HCT116 (cell line): ENCODE measurements around the gene FAR1. TPM values are rescaled to one million over a fixed set of nuclear protein-coding genes. Genes with fewer than 3 reads are reported as not detected.

Source experiments
- ATAC-seq: fragments of 200-7000 bp; cut with Tn5 transposase; 2 replicates; pipeline ENCODE4 v1.9.1; 2020; ENCODE audit warnings: mild to moderate bottlenecking, moderate library complexity
- BruUV-seq: library from RNA; stranded (reverse); fragments of 400-500 nt; replicated peaks from 2 replicates; lab custom pipeline; 2021; lab: Mats Ljungman, UMichigan
- CTCF ChIA-PET: fragments of 300-600 bp; sonication (Branson Sonifier 250); formaldehyde crosslinking; loops from one replicate; lab custom pipeline; 2021; ENCODE audit warnings: antibody characterized with exemption; lab: Charles Lee
- POLR2A ChIA-PET: fragments of 300-600, 350-600 bp; sonication (Branson Sonifier 250); formaldehyde crosslinking; loops from one replicate; lab custom pipeline; 2021; ENCODE audit warnings: antibody characterized with exemption; lab: Charles Lee
- RAD21 ChIA-PET, 2 experiments: fragments of 300-600 bp; sonication (Branson Sonifier 250); formaldehyde crosslinking; loops; one replicate each; lab custom pipeline; 2023; ENCODE audit warnings: low total read pairs in 2 of 2; ENCODE audit not compliant: uncharacterized antibody in 2 of 2, unreplicated experiment in 2 of 2, low non-redundant PET in 1 of 2; lab: Charles Lee
- DNase-seq: peaks from one replicate; pipeline ENCODE4 v3.0.0-alpha.2; 2010; ENCODE audit warnings: low read depth, low spot score
- H2AFZ ChIP-seq: fragments of 200-600 bp; shearing (Covaris generic), sonication (generic); 2 replicates; pipeline ENCODE4 v1.6.1; 2017; ENCODE audit warnings: low read depth, mixed run types, mixed read lengths, antibody characterized with exemption, low read length; ENCODE audit not compliant: poor library complexity, severe bottlenecking
- H3K27ac ChIP-seq: 2 replicates; pipeline ENCODE4 v1.5.1; 2012; ENCODE audit warnings: low read depth, low read length
- H3K27me3 ChIP-seq: fragments of 200-600 bp; sonication (generic); 2 replicates; pipeline ENCODE4 v1.6.1; 2016; ENCODE audit warnings: mixed run types, low read length, mixed read lengths; ENCODE audit not compliant: insufficient read depth
- H3K36me3 ChIP-seq, 2 experiments: fragments of 200-500 bp in 1 of 2; fragments of 200-600 bp in 1 of 2; sonication (Bioruptor generic) in 1 of 2; sonication (generic) in 1 of 2; 2 replicates each; pipeline versions ENCODE4 v1.5.1 to v1.6.1; 2014 to 2016; ENCODE audit warnings: low read length in 2 of 2, inconsistent platforms in 1 of 2, mixed read lengths in 1 of 2, mixed run types in 1 of 2; ENCODE audit not compliant: insufficient read depth in 2 of 2, control insufficient read depth in 1 of 2
- H3K4me1 ChIP-seq, 2 experiments: fragments of 200-600 bp in 1 of 2; sonication (generic) in 1 of 2; 2 replicates each; pipeline versions ENCODE4 v1.5.1 to v1.6.1; 2012 to 2017; ENCODE audit warnings: low read length in 2 of 2, inconsistent platforms in 1 of 2, mild to moderate bottlenecking in 1 of 2, mixed read lengths in 1 of 2, mixed run types in 1 of 2, moderate library complexity in 1 of 2; ENCODE audit not compliant: insufficient read depth in 2 of 2, control insufficient read depth in 1 of 2
- H3K4me2 ChIP-seq: fragments of 200-600 bp; sonication (generic); 2 replicates; pipeline ENCODE4 v1.6.1; 2017; ENCODE audit warnings: mixed run types, low read length, mixed read lengths
- H3K4me3 ChIP-seq, 2 experiments: fragments of 200-600 bp in 1 of 2; sonication (generic) in 1 of 2; replicated peaks in 1 of 2; 2 replicates each; pipeline ENCODE4 v1.5.1; 2011 to 2016; ENCODE audit warnings: low read length in 2 of 2, control low read depth in 1 of 2, low read depth in 1 of 2, mild to moderate bottlenecking in 1 of 2, mixed read lengths in 1 of 2, mixed run types in 1 of 2
- H3K79me2 ChIP-seq: fragments of 200-600 bp; sonication (generic); 2 replicates; pipeline ENCODE4 v1.6.1; 2017; ENCODE audit warnings: mild to moderate bottlenecking, mixed run types, low read length, moderate library complexity, mixed read lengths; ENCODE audit not compliant: insufficient read depth
- H3K9ac ChIP-seq: fragments of 200-600 bp; sonication (generic); 2 replicates; pipeline ENCODE4 v1.6.1; 2016; ENCODE audit warnings: low read length, mixed read lengths
- H3K9me2 ChIP-seq: fragments of 200-600 bp; sonication (generic), shearing (Covaris generic); 2 replicates; pipeline ENCODE4 v1.6.1; 2017; ENCODE audit warnings: mixed run types, mild to moderate bottlenecking, moderate library complexity; ENCODE audit not compliant: insufficient read depth
- H3K9me3 ChIP-seq, 2 experiments: fragments of 200-500 bp in 1 of 2; fragments of 200-600 bp in 1 of 2; sonication (Bioruptor generic) in 1 of 2; sonication (generic) in 1 of 2; 2 replicates each; pipeline ENCODE4 v1.6.1; 2014 to 2017; ENCODE audit warnings: low read length in 2 of 2, mixed read lengths in 2 of 2, inconsistent platforms in 1 of 2, low read depth in 1 of 2, mild to moderate bottlenecking in 1 of 2, mixed run types in 1 of 2, moderate library complexity in 1 of 2; ENCODE audit not compliant: control insufficient read depth in 1 of 2, insufficient read depth in 1 of 2
- H4K20me1 ChIP-seq: fragments of 200-600 bp; sonication (generic), shearing (Covaris generic); 2 replicates; pipeline ENCODE4 v1.6.1; 2017; ENCODE audit warnings: mixed run types, mild to moderate bottlenecking, moderate library complexity; ENCODE audit not compliant: insufficient read depth
- CBX3 ChIP-seq: IDR thresholded peaks from 2 replicates; pipeline ENCODE4 v1.6.1; 2012; ENCODE audit warnings: low read depth
- EGR1 ChIP-seq: IDR thresholded peaks from 2 replicates; pipeline ENCODE4 v1.6.1; 2012; ENCODE audit warnings: low read depth
- EZH2phosphoT487 ChIP-seq: fragments of 200-600 bp; IDR thresholded peaks from 2 replicates; pipeline ENCODE4 v1.6.1; 2018; ENCODE audit warnings: antibody characterized with exemption, borderline replicate concordance
- FOSL1 ChIP-seq: IDR thresholded peaks from 2 replicates; pipeline ENCODE4 v1.6.1; 2012; ENCODE audit warnings: low read depth
- JUND ChIP-seq: IDR thresholded peaks from 2 replicates; pipeline ENCODE4 v1.6.1; 2012
- POLR2A ChIP-seq: IDR thresholded peaks from 2 replicates; pipeline ENCODE4 v1.7.0; 2011; ENCODE audit warnings: borderline replicate concordance; ENCODE audit not compliant: insufficient read depth, insufficient read length; ENCODE audit errors: extremely low read depth
- POLR2AphosphoS5 ChIP-seq: IDR thresholded peaks from 2 replicates; pipeline ENCODE4 v1.6.1; 2011; ENCODE audit warnings: mild to moderate bottlenecking, low read depth, low read length, moderate library complexity
- RAD21 ChIP-seq: IDR thresholded peaks from 2 replicates; pipeline ENCODE4 v1.6.1; 2012; ENCODE audit warnings: low read depth, mild to moderate bottlenecking
- SIN3A ChIP-seq: IDR thresholded peaks from 2 replicates; pipeline ENCODE4 v1.6.1; 2012; ENCODE audit warnings: low read depth
- SP1 ChIP-seq: IDR thresholded peaks from 2 replicates; pipeline ENCODE4 v1.6.1; 2012; ENCODE audit warnings: low read depth
- TCF7L2 ChIP-seq: IDR thresholded peaks from 2 replicates; pipeline ENCODE4 v1.7.0; 2011; ENCODE audit warnings: borderline replicate concordance, inconsistent platforms; ENCODE audit not compliant: insufficient read depth, insufficient read length; ENCODE audit errors: extremely low read depth
- YY1 ChIP-seq: IDR thresholded peaks from 2 replicates; pipeline ENCODE4 v1.6.1; 2011; ENCODE audit warnings: low read length, low read depth, moderate library complexity, mild to moderate bottlenecking; ENCODE audit not compliant: insufficient replicate concordance; ENCODE audit errors: extremely low read depth
- ZBTB33 ChIP-seq: IDR thresholded peaks from 2 replicates; pipeline ENCODE4 v1.6.1; 2011; ENCODE audit warnings: mild to moderate bottlenecking, low read length, moderate library complexity; ENCODE audit not compliant: insufficient replicate concordance; ENCODE audit errors: extremely low read depth
- ZFX ChIP-seq: fragments of 450-650 bp; IDR thresholded peaks from 2 replicates; pipeline ENCODE4 v1.6.1; 2017
- intact Hi-C: fragments of 100-400 bp; cut with micrococcal nuclease; formaldehyde crosslinking; loops from 2 replicates; pipeline ENCODE4 v1.10.0; 2022
- total RNA-seq: library from RNA; stranded (reverse); gene quantifications from one replicate; pipeline ENCODE4 v1.2.1, GENCODE V29; 2021; ENCODE audit not compliant: unreplicated experiment
- TF ChIP-seq, protein P1 (sequence below): IDR thresholded peaks from 2 replicates; pipeline ENCODE4 v1.6.1; 2012
- TF ChIP-seq, protein P2 (sequence below): IDR thresholded peaks from 2 replicates; pipeline ENCODE4 v1.6.1; 2012
- TF ChIP-seq, protein P3 (sequence below): IDR thresholded peaks from 2 replicates; pipeline ENCODE4 v1.6.1; 2012; ENCODE audit warnings: low read depth
- TF ChIP-seq, protein P4 (sequence below), 3 experiments: fragments of 200-600 bp in 1 of 3; sonication (generic) in 1 of 3; IDR thresholded peaks in 2 of 3; conservative IDR thresholded peaks in 1 of 3; 2 replicates each; pipeline ENCODE4 v1.5.1; 2012 to 2017; ENCODE audit warnings: low read depth in 2 of 3, low read length in 2 of 3, antibody characterized with exemption in 1 of 3, borderline replicate concordance in 1 of 3, control low read depth in 1 of 3, mild to moderate bottlenecking in 1 of 3, mixed read lengths in 1 of 3, mixed run types in 1 of 3, moderate library complexity in 1 of 3; ENCODE audit not compliant: insufficient read depth in 1 of 3

FAR1 gene
- total RNA-seq, 1 experiment from 2014 or later, result 74.3 TPM

DNA sequence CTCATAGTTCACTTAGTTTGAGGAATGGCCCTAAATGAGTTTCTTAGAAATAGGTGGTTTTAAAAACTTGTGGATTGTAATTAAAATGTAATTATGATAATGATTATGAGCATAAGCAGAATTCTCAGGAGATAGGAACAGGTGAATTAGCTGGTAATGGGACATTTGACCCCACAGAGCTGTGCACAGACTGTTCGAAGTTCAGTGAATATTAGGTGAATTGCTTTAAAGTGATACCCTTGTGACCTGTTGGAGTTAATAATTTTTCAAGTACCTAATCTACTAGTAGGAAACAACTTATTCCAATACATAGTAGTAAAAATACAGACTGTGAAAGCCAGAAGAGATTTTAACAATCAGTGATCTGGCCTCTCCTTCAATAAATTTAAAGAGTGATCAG is 8.1 kb downstream of the FAR1 start:
- Histone ChIP-seq H3K4me3 (no peak overlapping the region), H4K20me1 (peaks cover 26% of the 10 kb centered on the region; the same call in 1 of the 2 replicates), H2AFZ (no peak overlapping the region), H3K9ac (no peak overlapping the region), H3K4me1 (no peaks in the 10 kb centered on the region), H3K27ac (no peak overlapping the region), H3K79me2 (peaks cover 100% of the 10 kb centered on the region), H3K4me2 (no peak overlapping the region), H3K36me3 (no peaks in the 10 kb centered on the region), H3K9me3 (no peaks in the 10 kb centered on the region), H3K27me3 (no peaks in the 10 kb centered on the region), H3K9me2 (no peaks in the 10 kb centered on the region)
- ChIA-PET CTCF (no interaction called here), POLR2A (no interaction called here), RAD21 (interaction anchor here in 1 of 2 experiments (0.6 kb wide), 1 partner anchor 554 kb away, joined by 12 read pairs; no protein-coding TSS in a partner anchor)
- TF ChIP-seq, protein P1, sequence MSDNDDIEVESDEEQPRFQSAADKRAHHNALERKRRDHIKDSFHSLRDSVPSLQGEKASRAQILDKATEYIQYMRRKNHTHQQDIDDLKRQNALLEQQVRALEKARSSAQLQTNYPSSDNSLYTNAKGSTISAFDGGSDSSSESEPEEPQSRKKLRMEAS, result no peak
- TF ChIP-seq, protein P2, sequence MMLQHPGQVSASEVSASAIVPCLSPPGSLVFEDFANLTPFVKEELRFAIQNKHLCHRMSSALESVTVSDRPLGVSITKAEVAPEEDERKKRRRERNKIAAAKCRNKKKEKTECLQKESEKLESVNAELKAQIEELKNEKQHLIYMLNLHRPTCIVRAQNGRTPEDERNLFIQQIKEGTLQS, result no peak
- TF ChIP-seq POLR2A (no peak), ZBTB33 (no peak), CBX3 (no peak), ZFX (no peak), SIN3A (no peak), EGR1 (no peak), EZH2phosphoT487 (no peak), RAD21 (no peak), SP1 (no peak), YY1 (no peak), POLR2AphosphoS5 (no peak), JUND (no peak), FOSL1 (no peak), TCF7L2 (no peak)
- TF ChIP-seq, protein P3, sequence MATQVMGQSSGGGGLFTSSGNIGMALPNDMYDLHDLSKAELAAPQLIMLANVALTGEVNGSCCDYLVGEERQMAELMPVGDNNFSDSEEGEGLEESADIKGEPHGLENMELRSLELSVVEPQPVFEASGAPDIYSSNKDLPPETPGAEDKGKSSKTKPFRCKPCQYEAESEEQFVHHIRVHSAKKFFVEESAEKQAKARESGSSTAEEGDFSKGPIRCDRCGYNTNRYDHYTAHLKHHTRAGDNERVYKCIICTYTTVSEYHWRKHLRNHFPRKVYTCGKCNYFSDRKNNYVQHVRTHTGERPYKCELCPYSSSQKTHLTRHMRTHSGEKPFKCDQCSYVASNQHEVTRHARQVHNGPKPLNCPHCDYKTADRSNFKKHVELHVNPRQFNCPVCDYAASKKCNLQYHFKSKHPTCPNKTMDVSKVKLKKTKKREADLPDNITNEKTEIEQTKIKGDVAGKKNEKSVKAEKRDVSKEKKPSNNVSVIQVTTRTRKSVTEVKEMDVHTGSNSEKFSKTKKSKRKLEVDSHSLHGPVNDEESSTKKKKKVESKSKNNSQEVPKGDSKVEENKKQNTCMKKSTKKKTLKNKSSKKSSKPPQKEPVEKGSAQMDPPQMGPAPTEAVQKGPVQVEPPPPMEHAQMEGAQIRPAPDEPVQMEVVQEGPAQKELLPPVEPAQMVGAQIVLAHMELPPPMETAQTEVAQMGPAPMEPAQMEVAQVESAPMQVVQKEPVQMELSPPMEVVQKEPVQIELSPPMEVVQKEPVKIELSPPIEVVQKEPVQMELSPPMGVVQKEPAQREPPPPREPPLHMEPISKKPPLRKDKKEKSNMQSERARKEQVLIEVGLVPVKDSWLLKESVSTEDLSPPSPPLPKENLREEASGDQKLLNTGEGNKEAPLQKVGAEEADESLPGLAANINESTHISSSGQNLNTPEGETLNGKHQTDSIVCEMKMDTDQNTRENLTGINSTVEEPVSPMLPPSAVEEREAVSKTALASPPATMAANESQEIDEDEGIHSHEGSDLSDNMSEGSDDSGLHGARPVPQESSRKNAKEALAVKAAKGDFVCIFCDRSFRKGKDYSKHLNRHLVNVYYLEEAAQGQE, result no peak
- TF ChIP-seq, protein P4, sequence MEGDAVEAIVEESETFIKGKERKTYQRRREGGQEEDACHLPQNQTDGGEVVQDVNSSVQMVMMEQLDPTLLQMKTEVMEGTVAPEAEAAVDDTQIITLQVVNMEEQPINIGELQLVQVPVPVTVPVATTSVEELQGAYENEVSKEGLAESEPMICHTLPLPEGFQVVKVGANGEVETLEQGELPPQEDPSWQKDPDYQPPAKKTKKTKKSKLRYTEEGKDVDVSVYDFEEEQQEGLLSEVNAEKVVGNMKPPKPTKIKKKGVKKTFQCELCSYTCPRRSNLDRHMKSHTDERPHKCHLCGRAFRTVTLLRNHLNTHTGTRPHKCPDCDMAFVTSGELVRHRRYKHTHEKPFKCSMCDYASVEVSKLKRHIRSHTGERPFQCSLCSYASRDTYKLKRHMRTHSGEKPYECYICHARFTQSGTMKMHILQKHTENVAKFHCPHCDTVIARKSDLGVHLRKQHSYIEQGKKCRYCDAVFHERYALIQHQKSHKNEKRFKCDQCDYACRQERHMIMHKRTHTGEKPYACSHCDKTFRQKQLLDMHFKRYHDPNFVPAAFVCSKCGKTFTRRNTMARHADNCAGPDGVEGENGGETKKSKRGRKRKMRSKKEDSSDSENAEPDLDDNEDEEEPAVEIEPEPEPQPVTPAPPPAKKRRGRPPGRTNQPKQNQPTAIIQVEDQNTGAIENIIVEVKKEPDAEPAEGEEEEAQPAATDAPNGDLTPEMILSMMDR (IDR thresholded peaks at IDR 0.05 in 2 of 3, conservative IDR thresholded peaks at IDR 0.05 in 1 of 3; ENCODE audit: borderline replicate concordance in 1 of 3, insufficient read depth in 1 of 3, low read depth in 2 of 3, low read length in 2 of 3), result no peak
- BruUV-seq, result no TSS peak
- no peak for DNase-seq
- intact Hi-C loops, result no loop called here
- ATAC-seq, result no peak
